Trophoblast cell (in vitro differentiated cells and primary cell): ENCODE data around the gene BBS9.

Source experiments
- DNase-seq, 2 donors: peaks; one replicate each; pipeline ENCODE4 v3.0.0-alpha.2; 2016
- H2AFZ ChIP-seq: 2 replicates; pipeline ENCODE4 v1.6.1; 2013; ENCODE audit warnings: low read length, moderate library complexity, mild to moderate bottlenecking; ENCODE audit not compliant: insufficient read depth, poor library complexity
- H2AK5ac ChIP-seq: 2 replicates; pipeline ENCODE4 v1.6.1; 2013; ENCODE audit warnings: mild to moderate bottlenecking, low read length
- H2BK120ac ChIP-seq: 2 replicates; pipeline ENCODE4 v1.6.1; 2013; ENCODE audit warnings: low read length, mild to moderate bottlenecking, moderate library complexity; ENCODE audit not compliant: insufficient read depth, poor library complexity
- H2BK12ac ChIP-seq: 2 replicates; pipeline ENCODE4 v1.6.1; 2013; ENCODE audit warnings: mild to moderate bottlenecking, low read length, moderate library complexity
- H2BK5ac ChIP-seq: 2 replicates; pipeline ENCODE4 v1.6.1; 2013; ENCODE audit warnings: low read length, low read depth, moderate library complexity, mild to moderate bottlenecking; ENCODE audit not compliant: poor library complexity
- H3K14ac ChIP-seq: 2 replicates; pipeline ENCODE4 v1.6.1; 2013; ENCODE audit warnings: mild to moderate bottlenecking, low read length
- H3K18ac ChIP-seq: 2 replicates; pipeline ENCODE4 v1.6.1; 2013; ENCODE audit warnings: mild to moderate bottlenecking, low read length
- H3K23ac ChIP-seq: 2 replicates; pipeline ENCODE4 v1.6.1; 2013; ENCODE audit warnings: low read length
- H3K27ac ChIP-seq: 2 replicates; pipeline ENCODE4 v1.5.1; 2013; ENCODE audit warnings: low read depth, mild to moderate bottlenecking, inconsistent platforms, low read length, moderate library complexity
- H3K27me3 ChIP-seq: 2 replicates; pipeline ENCODE4 v1.6.1; 2013; ENCODE audit warnings: inconsistent platforms, mild to moderate bottlenecking, low read length, moderate library complexity; ENCODE audit not compliant: insufficient read depth
- H3K36me3 ChIP-seq, 2 experiments: 1 replicate in 1 of 2; 2 replicates in 1 of 2; pipeline ENCODE4 v1.6.1; 2013; ENCODE audit warnings: low read length in 2 of 2, mild to moderate bottlenecking in 2 of 2, moderate library complexity in 1 of 2; ENCODE audit not compliant: insufficient read depth in 2 of 2, control insufficient read depth in 1 of 2
- H3K4ac ChIP-seq: 2 replicates; pipeline ENCODE4 v1.6.1; 2013; ENCODE audit warnings: low read depth, mild to moderate bottlenecking, low read length, moderate library complexity
- H3K4me1 ChIP-seq, 2 experiments: 1 replicate in 1 of 2; 2 replicates in 1 of 2; pipeline ENCODE4 v1.6.1; 2013; ENCODE audit warnings: low read length in 2 of 2, mild to moderate bottlenecking in 2 of 2, moderate library complexity in 1 of 2; ENCODE audit not compliant: insufficient read depth in 2 of 2, control insufficient read depth in 1 of 2
- H3K4me2 ChIP-seq: 2 replicates; pipeline ENCODE4 v1.6.1; 2013; ENCODE audit warnings: inconsistent platforms, mild to moderate bottlenecking, low read length, moderate library complexity
- H3K4me3 ChIP-seq: 2 replicates; pipeline ENCODE4 v1.5.1; 2013; ENCODE audit warnings: mild to moderate bottlenecking, low read depth, low read length, inconsistent platforms
- H3K79me1 ChIP-seq: one replicate; pipeline ENCODE4 v1.6.1; 2013; ENCODE audit warnings: low read length
- H3K79me2 ChIP-seq: 2 replicates; pipeline ENCODE4 v1.6.1; 2013; ENCODE audit warnings: low read length, mild to moderate bottlenecking; ENCODE audit not compliant: control insufficient read depth, insufficient read depth, poor library complexity
- H3K9ac ChIP-seq: 2 replicates; pipeline ENCODE4 v1.6.1; 2013; ENCODE audit warnings: mild to moderate bottlenecking, low read length
- H3K9me3 ChIP-seq: 2 replicates; pipeline ENCODE4 v1.6.1; 2013; ENCODE audit warnings: low read depth, mild to moderate bottlenecking, control low read depth, inconsistent platforms, low read length; ENCODE audit not compliant: insufficient read depth
- H4K12ac ChIP-seq: 2 replicates; pipeline ENCODE4 v1.6.1; 2013; ENCODE audit warnings: low read depth, mild to moderate bottlenecking, low read length, moderate library complexity
- H4K8ac ChIP-seq: 2 replicates; pipeline ENCODE4 v1.6.1; 2013; ENCODE audit warnings: low read depth, mild to moderate bottlenecking, low read length, moderate library complexity
- H4K91ac ChIP-seq: one replicate; pipeline ENCODE4 v1.6.1; 2013; ENCODE audit warnings: low read depth, mild to moderate bottlenecking, low read length, moderate library complexity
- WGBS: extraction: QIAGEN DNeasy Blood & Tissue Kit; methylation state at CpG from one replicate; pipeline ENCODE4 v1.1.7; 2013; ENCODE audit warnings: missing lambda C conversion rate; ENCODE audit not compliant: insufficient read length, insufficient coverage; ENCODE audit errors: extremely low coverage; 5-methylcytosine and 5-hydroxymethylcytosine counted together

The BBS9 gene

DNA sequence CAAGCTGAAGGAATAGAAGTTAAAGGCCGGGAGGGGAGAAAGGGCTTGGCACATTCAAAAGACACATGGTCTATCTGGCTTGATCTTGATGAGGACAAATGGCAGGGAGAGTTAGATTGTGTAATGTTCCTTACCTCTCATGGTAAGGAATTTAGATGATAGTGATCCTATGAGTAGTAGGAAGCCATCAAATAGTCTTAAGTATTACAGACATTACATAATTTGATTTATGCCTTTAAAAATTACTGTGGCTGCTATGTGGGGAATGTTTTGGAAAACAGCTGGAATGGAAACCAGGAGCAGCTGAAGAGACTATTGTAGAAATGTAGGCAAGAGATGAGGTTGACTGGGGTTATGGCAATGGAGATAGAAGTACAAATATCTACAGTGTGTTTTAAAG, 424.7 kb downstream of the BBS9 start:
- Histone ChIP-seq H3K27me3 (no peaks in the 10 kb centered on the region), H3K27ac (no peak overlapping the region), H2BK12ac (no peak overlapping the region), H2BK5ac (no peak overlapping the region), H3K23ac (no peak overlapping the region), H3K9ac (no peak overlapping the region), H3K18ac (no peak overlapping the region), H2BK120ac (no peak overlapping the region), H2AK5ac (no peak overlapping the region), H3K14ac (no peak overlapping the region), H3K4me1 (no peaks in the 10 kb centered on the region), H4K12ac (no peak overlapping the region), H3K4ac (no peak overlapping the region), H4K91ac (no peak overlapping the region), H3K36me3 (no peaks in the 10 kb centered on the region), H3K9me3 (no peaks in the 10 kb centered on the region), H3K4me3 (no peak overlapping the region), H3K79me1 (no peaks in the 10 kb centered on the region), H2AFZ (no peak overlapping the region), H4K8ac (no peak overlapping the region), H3K4me2 (no peak overlapping the region), H3K79me2 (no peaks in the 10 kb centered on the region)
- no CpG with 5 or more reads among the region's 1 CpG for WGBS
- DNase-seq: peak; percentile 51 to 81

DNA sequence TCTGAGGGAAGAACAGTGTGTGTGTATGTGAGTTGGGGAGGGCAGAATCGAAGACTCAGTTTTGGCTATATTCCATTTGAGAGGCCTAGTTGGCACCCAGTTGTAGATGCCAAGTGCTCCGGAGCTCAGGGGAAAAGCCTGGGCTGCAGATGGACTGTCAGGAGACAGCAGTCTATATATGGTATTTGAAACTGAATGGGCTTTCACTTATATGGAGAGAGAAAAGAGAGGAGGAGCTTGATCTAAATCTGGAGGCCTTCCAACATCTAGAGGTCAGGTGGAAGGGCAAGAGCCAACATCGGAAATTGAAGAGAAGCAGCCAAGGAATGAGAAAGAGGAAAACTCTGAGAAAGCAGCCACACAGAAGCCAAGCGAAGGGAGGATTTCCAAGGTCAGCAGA, 425.2 kb downstream of the BBS9 start:
- Histone ChIP-seq H2AK5ac (no peak overlapping the region), H2AFZ (no peak overlapping the region), H3K14ac (no peak overlapping the region), H3K4me1 (no peaks in the 10 kb centered on the region), H3K23ac (peak overlapping the region; percentile 52), H3K27ac (no peak overlapping the region), H2BK12ac (no peak overlapping the region), H4K8ac (no peak overlapping the region), H3K4ac (no peak overlapping the region), H3K27me3 (no peaks in the 10 kb centered on the region), H2BK120ac (no peak overlapping the region), H3K9ac (no peak overlapping the region), H3K18ac (no peak overlapping the region), H3K4me3 (no peak overlapping the region), H4K12ac (no peak overlapping the region), H3K36me3 (no peaks in the 10 kb centered on the region), H3K4me2 (no peak overlapping the region), H3K9me3 (no peaks in the 10 kb centered on the region), H3K79me1 (no peaks in the 10 kb centered on the region), H3K79me2 (no peaks in the 10 kb centered on the region), H4K91ac (no peak overlapping the region), H2BK5ac (no peak overlapping the region)
- WGBS: no CpG with 5 or more reads among the region's 4 CpGs
- no peak for DNase-seq

- Histone ChIP-seq H3K18ac (no peak overlapping the region), H3K4me1 (no peaks in the 10 kb centered on the region), H3K4me2 (no peak overlapping the region), H3K23ac (no peak overlapping the region), H3K27me3 (no peaks in the 10 kb centered on the region), H4K8ac (no peak overlapping the region), H3K79me2 (no peaks in the 10 kb centered on the region), H3K79me1 (no peaks in the 10 kb centered on the region), H3K36me3 (no peaks in the 10 kb centered on the region), H2BK12ac (no peak overlapping the region), H3K14ac (no peak overlapping the region), H3K9ac (no peak overlapping the region), H3K9me3 (no peaks in the 10 kb centered on the region), H2BK5ac (no peak overlapping the region), H2AFZ (no peak overlapping the region), H3K4ac (no peak overlapping the region), H2AK5ac (no peak overlapping the region), H3K4me3 (no peak overlapping the region), H4K91ac (no peak overlapping the region), H3K27ac (no peak overlapping the region), H2BK120ac (no peak overlapping the region), H4K12ac (no peak overlapping the region)
- DNase-seq: no peak
These were observed 427.1 kb downstream of the BBS9 start for GRCh38 chr7:33556472-33556871.

DNA sequence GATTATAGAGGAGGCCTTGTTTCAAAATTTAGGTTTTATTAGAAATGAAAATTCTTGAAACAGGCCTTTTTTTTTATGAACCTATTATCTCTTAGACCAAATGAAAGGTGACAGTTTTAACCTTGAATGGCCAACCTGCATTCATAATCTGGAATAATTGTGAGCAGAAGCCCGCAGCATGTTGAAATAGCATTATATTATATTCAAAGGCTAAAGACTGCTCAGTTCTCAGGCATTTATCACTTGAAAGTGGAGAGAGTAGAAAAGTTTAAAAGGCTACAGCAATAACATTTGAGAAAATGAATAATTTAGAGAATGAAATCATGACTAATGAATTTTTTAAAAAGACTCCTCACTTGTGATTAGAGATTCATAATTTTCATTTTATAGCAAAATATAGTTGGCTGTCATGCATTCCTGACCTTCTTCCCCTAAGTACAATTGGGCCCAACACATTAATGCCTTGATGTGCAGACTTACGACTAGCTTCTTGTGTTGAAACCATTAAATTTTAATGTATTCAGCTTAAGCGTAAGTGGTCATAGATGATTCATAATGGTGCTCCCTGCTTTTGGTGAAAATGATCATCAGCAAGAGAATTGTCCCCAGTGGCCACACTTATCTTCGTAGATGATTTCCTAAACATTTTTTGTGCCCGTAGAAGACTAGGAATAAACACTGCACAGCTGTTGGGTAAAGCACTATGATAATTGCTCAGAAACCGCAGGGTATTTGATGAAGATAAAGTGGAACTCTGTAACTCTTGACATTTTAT, 429.4 kb downstream of the BBS9 start:
- H3K36me3 ChIP-seq: no peaks in the 10 kb centered on the region

More for the DNA sequence above, 429.4 kb downstream of the BBS9 start:
- no peak overlapping the region for H4K91ac ChIP-seq
- no peak overlapping the region for H3K4ac ChIP-seq
- no peak overlapping the region for H2AFZ ChIP-seq
- H3K79me1 ChIP-seq: no peaks in the 10 kb centered on the region
- no peak overlapping the region for H4K12ac ChIP-seq
- no peak overlapping the region for H3K23ac ChIP-seq
- no peak overlapping the region for H3K9ac ChIP-seq
- H3K9me3 ChIP-seq: no peaks in the 10 kb centered on the region
- no peaks in the 10 kb centered on the region for H3K4me1 ChIP-seq
- no peak overlapping the region for H3K14ac ChIP-seq
- H3K79me2 ChIP-seq: no peaks in the 10 kb centered on the region
- no peak overlapping the region for H3K4me3 ChIP-seq
- H3K27ac ChIP-seq: no peak overlapping the region
- peak; percentile 25 to 84 for DNase-seq
- no peak overlapping the region for H2BK12ac ChIP-seq
- no CpG with 5 or more reads among the region's 6 CpGs for WGBS
- no peak overlapping the region for H2BK5ac ChIP-seq
- H4K8ac ChIP-seq: no peak overlapping the region
- H2BK120ac ChIP-seq: no peak overlapping the region
- H3K18ac ChIP-seq: no peak overlapping the region
- no peaks in the 10 kb centered on the region for H3K27me3 ChIP-seq
- no peak overlapping the region for H2AK5ac ChIP-seq
- H3K4me2 ChIP-seq: no peak overlapping the region
